Right renal pelvis (tissue), 4 donors: ENCODE results near the gene MNAT1. TPM values are rescaled to one million over a fixed set of nuclear protein-coding genes. Genes with fewer than 3 reads are reported as not detected.
"Not testable (repeated sequence)": the region's sequence is repeated elsewhere in the genome, so short reads cannot be mapped to it uniquely, and the experiment has no call there.

Experiments used
- DNase-seq, 4 donors: peaks; one replicate each; pipeline ENCODE4 v3.0.0-alpha.2; 2013; ENCODE audit warnings: low read depth in 4 of 4, low spot score in 3 of 4, missing footprints in 1 of 4
- polyA plus RNA-seq, 4 donors: library from polyadenylated mRNA; unstranded; fragments of 120-200 nt; gene quantifications; one replicate each; pipeline ENCODE4 v1.2.1, GENCODE V29; 2013; ENCODE audit not compliant: insufficient read length in 4 of 4

The MNAT1 gene
- 10 to 100 TPM; 45.8 to 52.1 (median 50.2) TPM for polyA plus RNA-seq

DNA sequence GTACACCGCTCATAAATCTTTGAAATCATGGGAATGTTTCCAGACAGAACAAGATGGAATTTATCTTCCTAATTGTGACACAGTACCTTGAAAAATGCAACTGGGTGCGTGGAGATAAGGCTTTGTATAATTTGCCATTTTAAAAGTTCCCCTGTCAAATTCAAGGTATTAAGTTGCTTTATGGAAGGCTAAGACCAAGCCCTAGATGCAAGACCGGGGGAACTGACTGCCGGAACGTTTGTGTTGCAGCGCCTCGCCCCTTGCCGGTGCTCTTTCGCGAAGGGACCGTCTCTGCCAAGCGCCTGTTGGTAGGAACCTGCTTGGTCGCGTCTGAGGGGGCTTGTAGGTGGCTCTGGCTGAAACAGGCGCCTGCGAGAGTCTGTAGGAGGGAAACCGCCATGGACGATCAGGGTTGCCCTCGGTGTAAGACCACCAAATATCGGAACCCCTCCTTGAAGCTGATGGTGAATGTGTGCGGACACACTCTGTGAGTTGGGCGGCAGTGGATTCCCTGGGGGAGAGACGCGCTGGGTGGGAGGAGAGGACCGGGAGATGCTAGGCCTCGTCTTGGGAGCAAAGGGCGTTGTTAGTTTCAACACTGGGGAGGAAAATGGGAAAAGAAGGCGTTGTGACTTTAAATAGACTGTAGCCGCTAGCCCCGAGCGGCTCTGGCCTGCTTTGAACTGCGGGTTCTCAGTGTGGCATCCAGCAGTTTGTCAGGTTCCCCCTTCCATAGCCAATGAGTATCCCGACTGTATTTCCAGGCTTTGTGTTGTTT is at the start of gene MNAT1:
TSS of gene MNAT1 (plus strand) at position 297 of the 778 bp plus-strand sequence. CDS start at position 399, 102 bp downstream.
- DNase-seq, result peak in 2 of 4 donors; percentile 67 to 79

DNA sequence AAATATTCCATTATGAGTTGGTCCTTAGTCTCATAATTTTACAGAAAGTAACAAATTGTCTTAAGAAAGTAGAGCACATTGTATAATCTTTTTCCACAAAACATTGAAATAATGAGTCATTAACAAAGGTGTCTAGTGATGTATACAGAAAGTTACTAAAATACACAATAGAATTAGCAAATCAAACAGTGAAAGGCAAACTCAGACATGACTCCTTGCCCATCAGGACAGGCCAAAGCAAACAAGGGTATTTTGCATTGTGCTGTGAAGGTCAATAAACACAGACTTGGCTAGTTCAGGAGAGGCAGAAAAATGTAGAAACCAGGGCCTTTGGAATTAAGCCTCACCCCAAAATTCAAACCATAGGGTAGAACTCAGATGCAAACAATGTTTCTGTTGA is 47.7 kb upstream of the MNAT1 start:
- DNase-seq, result no peak

DNA sequence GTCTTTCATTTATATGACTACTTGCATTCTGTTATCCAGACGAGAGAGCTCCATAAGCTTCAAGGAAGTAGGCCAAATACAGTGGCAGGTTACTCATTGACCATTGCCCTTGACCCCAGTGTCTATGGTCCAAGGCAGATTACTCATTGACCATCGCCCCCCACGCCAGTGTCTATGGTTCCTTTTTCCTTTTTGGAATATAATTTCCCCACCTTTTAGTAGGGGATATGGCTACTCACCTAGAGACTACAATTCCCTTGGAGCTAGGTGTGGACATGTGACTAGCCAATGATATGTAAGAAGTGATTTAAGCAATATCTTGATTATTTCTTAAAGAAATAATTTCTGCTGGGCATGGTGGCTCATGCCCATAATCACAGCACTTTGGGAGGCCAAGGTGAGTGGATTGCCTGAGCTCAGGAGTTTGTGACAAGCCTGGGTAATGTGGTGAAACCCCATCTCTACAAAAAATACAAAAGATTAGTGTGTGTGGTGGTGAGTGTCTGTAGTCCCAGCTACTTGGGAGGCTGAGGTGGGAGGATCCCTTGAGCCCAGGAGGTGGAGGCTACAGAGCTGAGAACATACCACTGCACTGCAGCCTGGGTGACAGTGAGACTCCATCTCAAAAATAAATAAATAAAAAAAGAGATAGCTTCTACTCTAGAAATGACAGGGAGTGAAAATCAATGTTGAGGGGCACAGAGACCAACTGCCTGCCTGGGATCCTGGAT is 43.0 kb upstream of the MNAT1 start:
- DNase-seq, result no peak

DNA sequence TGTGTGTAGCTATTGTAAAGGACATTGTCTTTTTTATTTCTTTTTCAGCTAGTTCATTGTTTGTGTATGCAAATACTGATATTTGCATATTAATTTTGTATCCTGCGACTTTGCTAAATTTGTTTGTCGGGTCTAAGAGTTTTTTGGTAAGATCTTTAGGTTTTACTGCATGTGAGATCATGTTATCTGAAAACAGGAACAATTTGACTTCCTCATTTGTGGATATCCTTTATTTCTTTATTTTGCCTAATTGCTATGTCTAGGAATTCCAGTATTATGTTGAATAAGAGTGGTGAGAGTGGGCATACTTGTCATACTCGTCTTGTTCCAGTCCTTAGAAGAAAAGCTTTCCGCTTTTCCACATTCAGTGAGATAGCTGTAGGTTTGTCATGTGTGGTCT is 39.2 kb upstream of the MNAT1 start:
- DNase-seq, result no peak

DNA sequence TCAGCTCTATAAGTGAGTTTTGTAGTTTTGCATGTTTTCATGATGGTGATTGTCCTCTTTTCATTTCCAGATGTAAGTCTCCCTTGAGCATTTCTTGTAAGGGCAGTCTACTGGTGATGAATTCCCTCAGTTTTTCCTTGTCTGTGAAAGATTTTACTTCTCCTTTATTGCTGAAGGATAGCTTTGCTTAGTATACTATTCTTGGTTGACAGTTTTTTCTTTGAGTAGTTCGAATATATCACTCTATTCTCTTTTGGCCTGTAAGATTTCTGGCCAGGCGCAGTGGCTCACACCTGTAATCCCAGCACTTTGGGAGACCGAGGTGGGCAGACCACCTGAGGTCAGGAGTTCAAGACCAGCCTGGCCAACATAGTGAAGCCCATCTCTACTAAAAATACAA is 34.0 kb upstream of the MNAT1 start:
- DNase-seq, result no peak

DNA sequence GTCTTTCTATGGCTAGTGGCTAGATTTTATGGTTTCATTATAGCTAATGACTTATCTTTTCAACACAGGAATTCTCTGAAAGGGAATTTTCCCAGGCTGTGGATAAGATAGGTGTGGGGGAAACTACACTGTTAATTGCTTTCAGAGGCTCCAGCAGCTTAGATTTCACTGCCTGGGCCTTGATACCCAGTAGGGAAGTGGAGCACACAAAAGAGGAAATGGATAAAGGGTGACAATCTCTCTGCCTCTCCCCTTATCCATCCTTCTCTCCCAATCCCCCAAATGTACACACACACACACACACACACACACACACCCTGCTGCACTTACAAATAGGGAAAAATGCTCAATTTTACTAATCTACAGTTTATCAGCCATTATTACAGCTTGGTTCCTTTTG is 29.5 kb upstream of the MNAT1 start:
- no peak for DNase-seq

DNA sequence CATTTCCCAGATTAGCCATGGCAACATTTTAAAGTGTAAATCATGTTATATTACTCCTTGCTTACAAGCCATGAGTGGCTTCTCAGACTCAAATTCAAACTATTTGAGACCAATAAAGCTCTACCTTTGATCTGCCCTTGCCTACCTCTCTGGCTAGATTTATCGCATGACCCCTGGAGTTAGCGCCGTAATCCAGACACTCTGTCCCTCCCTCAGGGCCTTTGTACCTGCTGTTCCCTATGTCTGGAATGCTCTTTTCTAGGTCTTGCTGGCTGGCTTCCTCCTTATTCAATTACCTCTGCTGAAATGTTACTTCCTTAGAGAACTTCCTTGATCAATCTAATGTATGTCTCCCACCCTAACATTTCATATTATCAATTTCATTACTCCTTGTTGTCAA is 26.7 kb upstream of the MNAT1 start:
- no peak for DNase-seq

DNA sequence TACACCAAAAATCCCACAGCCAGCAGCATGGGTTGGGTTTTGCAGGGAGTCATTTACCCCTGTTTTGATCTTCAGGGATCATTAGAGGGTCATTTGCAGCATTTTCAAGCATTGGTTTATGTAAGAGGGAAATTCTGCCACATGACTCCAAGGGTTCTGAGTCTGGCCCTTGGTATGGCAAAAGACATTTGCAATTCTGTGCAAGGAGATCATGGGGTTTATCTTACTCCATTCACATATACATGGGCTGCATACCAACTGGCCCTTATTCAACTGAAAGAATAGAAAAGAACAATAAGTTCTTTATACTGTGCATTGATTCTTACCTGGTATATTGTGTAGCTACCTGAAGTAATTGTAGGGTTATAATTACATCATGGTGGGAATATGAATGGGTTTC is 24.1 kb upstream of the MNAT1 start:
- no peak for DNase-seq

DNA sequence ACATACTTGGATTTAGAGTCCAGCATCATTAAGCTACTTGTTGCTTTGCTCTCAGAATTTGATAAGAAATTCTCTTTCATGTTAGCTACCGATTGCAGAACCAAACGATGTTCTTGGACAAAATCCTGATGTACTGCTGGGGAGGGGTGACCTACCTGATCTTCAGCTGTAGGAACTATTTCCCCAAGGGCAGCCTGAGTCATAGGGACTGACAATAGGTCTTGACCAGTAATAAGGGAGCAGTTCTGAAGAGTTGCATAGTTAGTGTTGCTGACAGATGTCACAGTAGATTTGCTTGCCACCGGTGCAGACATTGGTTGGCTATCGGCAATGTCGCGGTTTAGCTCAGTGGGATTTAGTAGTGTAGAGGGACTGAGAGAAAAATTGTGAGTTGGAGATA is 21.0 kb upstream of the MNAT1 start:
- no peak for DNase-seq

DNA sequence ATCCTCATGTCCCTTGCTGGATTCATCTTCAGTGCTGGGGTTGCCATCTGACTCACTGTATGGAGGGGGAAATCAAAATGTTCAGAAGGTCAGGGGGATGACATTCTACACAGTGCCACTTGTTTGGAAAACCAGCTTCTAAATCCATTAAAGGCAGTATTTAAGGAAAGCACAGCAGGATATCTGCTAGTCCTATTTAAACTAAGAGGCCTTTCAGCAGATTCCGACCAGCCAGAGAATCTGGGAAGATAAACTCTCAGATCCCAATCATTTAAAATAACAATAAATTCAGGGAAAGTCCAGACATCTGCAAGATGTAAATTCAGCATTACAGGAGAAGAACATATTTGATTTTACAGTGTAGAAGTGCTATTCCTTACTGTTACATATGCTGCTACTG is 14.2 kb upstream of the MNAT1 start:
- DNase-seq, result no peak

DNA sequence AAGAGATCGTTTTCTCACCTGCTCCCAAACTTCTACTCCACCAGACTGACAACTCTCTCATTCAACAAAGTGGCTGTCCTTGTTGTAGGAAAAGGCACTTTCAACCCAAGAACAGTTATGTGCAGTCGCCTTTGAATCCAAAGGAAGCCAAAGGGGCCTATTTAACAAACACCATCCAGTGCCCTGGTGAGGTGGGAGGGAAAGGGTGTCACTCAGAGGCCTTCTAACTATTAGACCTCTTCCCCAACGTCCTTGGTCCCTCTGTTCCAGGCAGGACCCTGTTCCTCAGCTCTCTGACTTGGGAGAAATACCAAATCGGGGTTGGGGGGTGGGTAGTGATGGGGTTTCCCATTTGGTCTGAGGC is 13.6 kb upstream of the MNAT1 start:
- DNase-seq, result peak in 1 of 4 donors; percentile 5

DNA sequence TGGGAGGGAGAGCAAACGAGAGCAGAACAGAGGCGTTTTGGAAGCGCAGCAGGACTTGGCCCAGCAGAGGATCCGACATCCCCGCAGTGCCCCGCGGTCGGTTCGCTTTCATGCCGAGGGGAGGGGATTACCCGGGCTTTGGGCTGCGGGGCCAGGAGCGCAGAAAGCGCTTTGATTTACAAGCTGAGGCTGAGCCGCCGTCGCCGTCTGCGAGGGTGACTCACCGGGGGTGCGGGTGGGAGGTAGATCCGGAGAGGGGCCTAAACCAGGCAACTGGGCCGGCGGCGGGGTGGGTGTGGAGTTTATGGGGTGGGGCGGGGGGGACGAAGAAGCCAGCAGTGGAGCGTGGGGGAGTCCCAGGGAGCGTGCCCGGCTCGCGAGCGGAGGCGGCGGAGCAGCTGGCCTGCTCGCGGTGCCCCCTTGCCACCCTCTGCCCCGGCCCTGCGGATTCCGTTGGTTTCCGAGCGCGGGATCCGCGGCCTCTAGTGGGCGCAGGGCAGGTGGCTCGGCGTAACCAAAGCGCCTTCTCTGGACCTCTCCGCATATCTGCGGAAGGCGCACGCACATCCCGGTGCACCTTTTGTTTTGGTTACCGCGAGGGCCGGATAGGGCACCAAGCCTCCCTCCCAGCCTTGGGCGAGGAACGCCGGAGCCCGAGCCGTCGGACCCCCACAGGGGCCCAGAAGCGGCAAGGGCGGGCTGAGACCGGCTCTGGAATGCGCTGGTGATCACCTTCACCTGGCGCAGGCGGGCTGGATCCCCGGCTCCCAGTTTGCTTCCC is 13.0 kb upstream of the MNAT1 start:
- peak in 1 of 4 donors; percentile 19 for DNase-seq

DNA sequence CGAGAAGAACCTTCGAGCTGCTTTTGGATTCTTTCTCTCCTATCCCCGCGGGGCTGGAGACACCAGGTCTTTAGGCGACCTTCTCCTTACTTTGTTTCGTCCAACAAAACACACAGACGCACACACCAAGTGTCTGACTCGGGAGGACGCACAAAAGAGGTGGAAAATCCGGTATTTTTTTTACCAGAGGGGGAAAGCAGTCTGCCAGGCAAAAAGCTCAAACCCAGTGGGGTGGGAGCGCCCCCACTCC is 12.5 kb upstream of the MNAT1 start:
- DNase-seq, result no peak

DNA sequence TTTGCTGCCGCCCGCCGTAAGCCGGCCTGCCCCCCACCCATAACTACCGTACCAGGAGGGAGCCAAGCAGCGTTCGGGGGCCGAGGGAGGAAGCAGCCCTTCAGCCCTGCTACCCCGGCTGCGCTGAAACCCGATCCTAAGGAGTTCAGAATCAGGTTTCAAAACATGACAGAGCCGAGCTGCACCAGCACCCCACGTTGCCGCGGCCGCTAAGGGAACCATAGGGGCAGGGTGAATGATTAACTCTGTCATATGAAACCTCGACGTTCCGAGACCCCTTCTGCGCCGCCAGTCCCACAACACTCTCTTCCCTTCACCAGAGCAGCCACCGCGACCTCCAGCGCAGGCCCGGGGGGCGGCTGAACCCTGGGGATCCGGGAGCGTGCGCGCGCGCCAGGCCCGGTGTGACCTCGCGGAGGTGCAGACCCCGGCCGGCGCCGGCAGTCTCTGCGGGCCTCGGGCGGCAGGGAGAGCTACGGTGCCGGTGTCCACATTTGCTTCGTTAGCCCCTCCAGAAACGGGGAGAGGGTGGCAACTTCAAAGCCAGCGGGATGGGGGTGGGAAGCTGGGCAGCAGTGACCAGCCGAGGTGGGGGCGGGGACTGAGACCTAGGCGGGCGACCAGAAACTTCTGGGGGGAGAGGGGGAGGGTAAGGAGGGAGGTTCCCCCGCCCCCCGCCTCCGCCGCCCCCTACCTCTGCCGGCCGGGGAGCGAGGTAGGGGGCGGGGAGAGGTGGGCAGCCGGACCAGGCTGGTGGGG is 12.0 kb upstream of the MNAT1 start:
- DNase-seq, result peak in 2 of 4 donors; percentile 51 to 64

DNA sequence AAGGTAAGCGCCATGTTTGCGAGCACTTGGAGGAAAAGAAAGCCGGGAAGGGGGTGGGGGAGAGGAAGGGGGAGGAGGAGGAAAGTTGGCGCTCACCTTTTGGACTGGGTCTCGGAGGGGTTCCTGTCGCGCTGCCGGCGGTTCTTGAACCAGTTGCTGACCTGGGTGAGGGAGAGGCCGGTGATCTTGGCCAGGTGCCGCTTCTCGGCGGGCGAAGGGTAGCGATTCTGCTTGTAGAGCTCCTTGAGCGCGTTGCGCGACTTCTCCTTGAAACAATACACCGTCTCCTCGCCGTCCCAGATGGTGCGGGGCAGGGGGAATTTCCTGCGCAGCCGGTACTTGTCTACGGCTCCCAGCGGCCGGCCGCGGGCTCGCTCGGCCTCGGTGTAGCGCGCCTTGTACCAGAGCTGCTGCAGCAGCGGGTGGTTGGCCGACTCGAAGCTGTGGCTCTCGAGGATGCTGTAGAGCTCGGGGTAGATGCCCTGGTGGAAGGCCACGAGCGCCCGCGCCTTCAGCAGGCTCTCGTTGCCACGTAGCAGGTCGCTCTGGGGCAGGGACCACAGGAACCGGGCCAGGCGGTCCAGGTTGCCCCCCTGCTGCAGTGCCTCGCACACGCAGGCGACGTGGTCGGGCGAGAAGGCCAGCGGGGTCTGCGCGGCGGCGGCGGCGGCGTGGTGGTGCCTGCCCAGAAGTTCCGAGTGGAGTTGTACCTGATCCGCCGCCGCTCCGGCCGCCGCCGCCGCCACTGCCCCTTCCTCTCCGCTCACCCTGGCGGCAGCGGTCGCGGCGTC is 11.2 kb upstream of the MNAT1 start:
- peak in 1 of 4 donors; percentile 27 for DNase-seq

DNA sequence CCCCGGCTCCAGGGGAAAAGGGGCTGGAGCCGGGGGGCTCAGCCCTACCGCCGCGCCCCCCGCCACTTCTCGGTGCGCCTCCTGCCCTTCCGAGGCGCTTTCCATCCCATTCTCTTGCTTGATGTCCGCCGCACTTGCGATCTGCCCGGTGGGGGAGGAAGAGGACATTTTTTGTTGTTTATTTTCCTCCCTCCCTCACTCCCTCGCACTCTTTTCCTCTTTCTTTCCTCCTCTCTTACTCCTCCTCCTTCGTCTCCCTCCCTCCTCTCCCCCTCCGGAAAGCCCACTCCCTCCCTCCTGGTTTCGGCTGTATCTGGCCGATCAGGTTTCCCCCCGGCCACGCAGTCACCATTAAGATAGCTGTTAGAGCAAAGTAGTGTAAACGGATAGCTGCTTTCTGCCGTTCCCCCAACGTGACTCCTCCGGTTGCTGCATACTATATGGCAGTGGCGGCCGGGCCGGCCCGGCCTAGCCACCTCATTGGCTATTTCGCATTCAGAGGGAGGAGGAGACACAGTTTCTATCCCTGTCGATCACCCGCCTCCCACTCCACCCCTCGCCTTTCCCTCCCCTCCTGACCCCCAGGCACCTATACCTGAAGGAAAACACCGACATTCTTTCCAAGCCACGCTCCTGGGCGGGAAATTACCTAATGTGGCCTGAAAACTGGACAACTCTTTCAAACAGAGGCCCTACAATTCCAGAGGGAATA is 10.5 kb upstream of the MNAT1 start, which contains the start of gene SIX4:
TSS of gene SIX4 (minus strand) at position 445 of the 712 bp plus-strand sequence. CDS start at position 168, 277 bp downstream.
- DNase-seq, result peak in 2 of 4 donors; percentile 56 to 77

DNA sequence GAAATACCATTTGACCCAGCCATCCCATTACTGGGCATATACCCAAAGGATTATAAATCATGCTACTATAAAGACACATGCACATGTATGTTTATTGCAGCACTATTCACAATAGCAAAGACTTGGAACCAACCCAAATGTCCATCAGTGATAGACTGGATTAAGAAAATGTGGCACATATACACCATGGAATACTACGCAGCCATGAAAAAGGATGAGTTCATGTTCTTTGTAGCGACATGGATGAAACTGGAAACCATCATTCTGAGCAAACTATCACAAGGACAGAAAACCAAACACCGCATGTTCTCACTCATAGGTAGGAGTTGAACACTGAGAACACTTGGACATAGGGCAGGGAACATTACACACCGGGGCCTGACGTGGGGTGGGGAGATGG is 3.3 kb upstream of the MNAT1 start:
- not testable (repeated sequence) for DNase-seq

DNA sequence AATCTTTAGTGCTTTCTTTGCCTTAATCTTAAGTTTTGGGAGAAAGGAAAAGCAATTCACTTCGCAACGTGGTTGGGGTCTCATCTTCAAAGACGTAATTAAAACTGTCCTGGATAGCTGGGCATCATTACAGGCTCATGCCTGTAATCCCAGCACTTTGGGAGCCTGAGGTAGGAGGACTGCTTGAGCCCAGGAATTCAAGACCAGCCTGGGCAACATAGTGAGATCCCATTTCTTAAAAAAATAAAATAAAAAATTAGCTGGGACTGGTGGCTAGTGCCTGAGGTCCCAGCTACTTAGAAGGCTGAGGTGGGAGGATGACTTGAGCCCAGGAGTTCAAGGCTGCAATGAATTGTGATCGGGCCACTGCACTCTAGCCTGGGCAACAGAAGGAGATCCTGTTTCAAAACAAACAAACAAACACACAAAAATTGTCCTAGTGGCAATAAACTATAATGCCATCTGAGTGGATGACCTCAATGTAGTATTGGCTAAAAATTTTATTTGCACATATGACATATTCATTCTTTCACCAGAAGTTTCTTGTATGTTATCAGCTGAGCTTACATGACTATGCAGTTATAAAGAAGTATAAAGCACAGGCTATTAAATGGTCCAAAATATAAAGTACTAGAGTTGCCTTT is 1.6 kb upstream of the MNAT1 start:
- no peak for DNase-seq

DNA sequence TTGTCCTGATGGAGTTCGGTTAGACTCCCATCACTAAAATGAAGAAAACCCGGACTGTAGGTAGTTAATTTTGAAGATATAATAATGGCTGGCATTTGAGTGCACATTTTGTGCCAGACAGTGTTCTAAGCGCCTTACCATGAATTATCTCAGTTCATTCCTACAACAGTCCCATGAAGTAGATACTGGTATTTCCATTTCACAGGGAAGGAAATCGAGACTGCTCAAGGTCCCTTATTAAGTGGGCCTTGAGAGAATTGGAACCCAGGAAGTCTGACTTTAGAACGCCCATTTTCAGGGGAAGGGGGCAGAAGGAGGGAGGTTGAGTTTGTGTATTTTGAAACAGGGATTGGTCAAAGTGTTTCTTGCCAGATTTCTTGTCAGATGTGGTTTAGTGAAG is 855 bp downstream of the MNAT1 start:
- DNase-seq, result no peak
